Heart right ventricle (tissue), 16 donors: ENCODE results near the gene GPALPP1. TPM values are rescaled to one million over a fixed set of nuclear protein-coding genes. Genes with fewer than 3 reads are reported as not detected.
A peak's percentile ranks its signal among the peaks of the same experiment; 100 is the strongest.

Experiments used
- ATAC-seq, 8 donors: fragments of 200-7000 bp; cut with Tn5 transposase; one replicate each; pipeline ENCODE4 v1.9.1; 2020; ENCODE audit warnings: mild to moderate bottlenecking in 8 of 8, moderate library complexity in 8 of 8, moderate number of reproducible peaks in 1 of 8
- DNase-seq, 2 donors: peaks; one replicate each; pipeline ENCODE4 v3.0.0-alpha.2; 2020
- H3K27ac ChIP-seq, 10 donors: fragments of 200-600 bp; sonication (generic) in 2 of 10; one replicate each; pipeline versions ENCODE4 v1.5.0 to v1.8.0; 2020 to 2022; ENCODE audit warnings: mild to moderate bottlenecking in 3 of 10
- H3K27me3 ChIP-seq, 7 donors: fragments of 200-600 bp; one replicate each; pipeline ENCODE4 v1.8.0; 2021 to 2022; ENCODE audit warnings: mild to moderate bottlenecking in 2 of 7
- H3K36me3 ChIP-seq, 9 donors: fragments of 200-600 bp; sonication (generic) in 1 of 9; one replicate each; pipeline versions ENCODE4 v1.5.0 to v1.8.0; 2020 to 2022; ENCODE audit warnings: mild to moderate bottlenecking in 2 of 9
- H3K4me1 ChIP-seq, 9 donors: fragments of 200-600 bp; sonication (generic) in 1 of 9; one replicate each; pipeline versions ENCODE4 v1.5.0 to v1.8.0; 2020 to 2022; ENCODE audit warnings: mild to moderate bottlenecking in 4 of 9
- H3K4me3 ChIP-seq, 10 donors: fragments of 200-600 bp; sonication (generic) in 2 of 10; one replicate each; pipeline versions ENCODE4 v1.5.0 to v1.8.0; 2020 to 2022; ENCODE audit warnings: mild to moderate bottlenecking in 7 of 10, moderate library complexity in 2 of 10
- H3K9me3 ChIP-seq, 11 donors: fragments of 200-600 bp in 10 of 11; sonication (generic) in 2 of 11; one replicate each; pipeline versions ENCODE4 v1.5.0 to v1.8.0; 2013 to 2022; ENCODE audit warnings: mild to moderate bottlenecking in 2 of 11, control low read depth in 1 of 11, moderate library complexity in 1 of 11
- CTCF ChIP-seq, 9 donors: fragments of 200-600 bp; sonication (generic) in 2 of 9; IDR thresholded peaks; one replicate each; pipeline versions ENCODE4 v1.5.0 to v1.8.0; 2021 to 2022; ENCODE audit warnings: antibody characterized with exemption in 9 of 9, mild to moderate bottlenecking in 5 of 9, moderate library complexity in 1 of 9
- WGBS, 2 donors: extraction: QIAGEN DNeasy Blood & Tissue Kit; methylation state at CpG; one replicate each; pipeline ENCODE4 v1.1.7; 2013; ENCODE audit warnings: inconsistent platforms in 1 of 2; 5-methylcytosine and 5-hydroxymethylcytosine counted together
- intact Hi-C, 10 donors: fragments of 100-400 bp; cut with DNase I; formaldehyde crosslinking; loops; one replicate each; pipeline versions ENCODE4 v1.11.1 to v1.14.2; 2022
- polyA plus RNA-seq, 2 donors: library from polyadenylated mRNA; stranded (reverse); fragments of 200-250 nt; gene quantifications; one replicate each; pipeline ENCODE4 v1.2.3, GENCODE V29; 2013
- total RNA-seq, 10 donors: library from RNA; stranded (reverse); fragmentation: NEBNext Ultra II Directional in 3 of 10; extraction: Animal tissue kit (Norgen Biotek cat#: 25700) in 3 of 10; gene quantifications; one replicate each; pipeline versions ENCODE4 v1.2.1 to v1.2.4, GENCODE V29; 2021 to 2023
- donor health status: Arrhythmogenic right ventricular cardiomyopathy.
- donor health status: ischemic (EF 13 %, LVEDD 7.1; RV severe dilation, severe dysfunction).
- donor health status: healthy with polysubstance abuse.
- donor health status: DM: no; HTN: yes; CAD: no.
- donor health status: DM: no; HTN: no; CAD: no.
- donor health status: ischemic (EF 25% LVEDD 6.9; RV normal size, moderate dysfunction).
- donor health status: ischemic (EF 25% LVEDD 5.7; RV mildly dilated, moderate dysfunction).
- donor health status: healthy.
- donor health status: DM: yes; HTN: yes; CAD: no.
- donor health status: Ischemic cardiomyopathy.
- donor health status: ischemic (EF 35%, LVEDD 5.7; RV mildly dilated, moderate dysfunction).
- donor health status: nonischemic (EF 11% LVEDD 7.7; RV severe dilation, severe dysfunction).
- donor health status: DM: yes; HTN: yes; CAD: no.
- donor health status: PGD.
- donor health status: ischemic (EF 29% LVEDD 5.4; RV normal size, mild dysfunction).
- donor health status: nonischemic (EF 23%, LVEDD 6.1; RV moderate dilation, normal function).

GPALPP1 gene
- total and polyA plus RNA-seq, 12 donors, result 5.7 to 16.5 (median 12.2) TPM

- ATAC-seq, result no peak
- no peak for TF ChIP-seq CTCF (IDR thresholded peaks at IDR 0.05)
- H3K9me3 ChIP-seq, result no peaks in the 10 kb centered on the region
- WGBS, 2 donors, result 62% methylated on average over 1 of the region's 1 CpG
- no peaks in the 10 kb centered on the region for H3K27me3 ChIP-seq
- H3K36me3 ChIP-seq, result peaks cover 0 to 68% (median 15%) of the 10 kb centered on the region in 9 donors
- H3K4me3 ChIP-seq, result no peak overlapping the region
- no peak for DNase-seq
- intact Hi-C loops, result loop anchor here in 3 of 10 donors (10.0 kb wide), 3 partner anchors 328 to 1072 kb away; partner anchors contain the start of gene TSC22D1 (in 1 of the 3)
- H3K27ac ChIP-seq, result no peak overlapping the region
- peaks cover 0 to 18% (median 6%) of the 10 kb centered on the region in 9 donors for H3K4me1 ChIP-seq
These were observed 12.3 kb upstream of the GPALPP1 start for GRCh38 chr13:44976949-44977583.

GRCh38 chr13:44978328-44978727 is 11.0 kb upstream of the GPALPP1 start:
- no peak for DNase-seq
- ATAC-seq, result no peak
- intact Hi-C loops, result loop anchor here in 3 of 10 donors (10.0 kb wide), 3 partner anchors 326 to 1074 kb away; partner anchors contain the start of gene TSC22D1 (in 1 of the 3)
- peaks cover 0 to 71% (median 15%) of the 10 kb centered on the region in 9 donors for H3K36me3 ChIP-seq
- peaks cover 0 to 13% (median 6%) of the 10 kb centered on the region in 9 donors for H3K4me1 ChIP-seq
- H3K4me3 ChIP-seq, result no peak overlapping the region
- 93 to 100% methylated on average over 1 of the region's 1 CpG for WGBS, 2 donors
- no peak overlapping the region for H3K27ac ChIP-seq
- TF ChIP-seq CTCF (IDR thresholded peaks at IDR 0.05), result no peak
- no peaks in the 10 kb centered on the region for H3K27me3 ChIP-seq
- H3K9me3 ChIP-seq, result no peaks in the 10 kb centered on the region

- ATAC-seq (peak in 4 of 8 donors; percentile 3 to 28 (median 4)), DNase-seq (no peak)
- H3K27me3 ChIP-seq, result no peaks in the 10 kb centered on the region
- peak overlapping the region in 9 of 10 donors; percentile 74 to 94 (median 86) for H3K27ac ChIP-seq
- peaks cover 0 to 14% (median 0%) of the 10 kb centered on the region in 9 donors for H3K36me3 ChIP-seq
- peaks cover 0 to 48% (median 27%) of the 10 kb centered on the region in 9 donors for H3K4me1 ChIP-seq
- 5 to 9% methylated on average over 10 of the region's 10 CpGs for WGBS, 2 donors
- H3K9me3 ChIP-seq, result no peaks in the 10 kb centered on the region
- peak overlapping the region; percentile 66 to 99 (median 92) for H3K4me3 ChIP-seq
- TF ChIP-seq CTCF (IDR thresholded peaks at IDR 0.05), result no peak
- intact Hi-C loops, result loop anchor here in 1 of 10 donors (10.0 kb wide), 1 partner anchor 315 kb away; no protein-coding TSS in a partner anchor
These were observed 603 bp downstream of the GPALPP1 start for GRCh38 chr13:44989941-44990340.

GRCh38 chr13:45003417-45003816 is 14.1 kb downstream of the GPALPP1 start:
- no peak for TF ChIP-seq CTCF (IDR thresholded peaks at IDR 0.05)
- Histone ChIP-seq H3K4me3 (no peak overlapping the region), H3K4me1 (peaks cover 0 to 9% (median 0%) of the 10 kb centered on the region in 9 donors), H3K9me3 (no peaks in the 10 kb centered on the region), H3K27me3 (no peaks in the 10 kb centered on the region), H3K27ac (no peak overlapping the region), H3K36me3 (peaks cover 0 to 100% (median 18%) of the 10 kb centered on the region in 9 donors)
- ATAC-seq (no peak), DNase-seq (no peak)
- intact Hi-C loops, result no loop called here
